ENCODE data around the gene BOD1L1.

Gene BOD1L1

DNA sequence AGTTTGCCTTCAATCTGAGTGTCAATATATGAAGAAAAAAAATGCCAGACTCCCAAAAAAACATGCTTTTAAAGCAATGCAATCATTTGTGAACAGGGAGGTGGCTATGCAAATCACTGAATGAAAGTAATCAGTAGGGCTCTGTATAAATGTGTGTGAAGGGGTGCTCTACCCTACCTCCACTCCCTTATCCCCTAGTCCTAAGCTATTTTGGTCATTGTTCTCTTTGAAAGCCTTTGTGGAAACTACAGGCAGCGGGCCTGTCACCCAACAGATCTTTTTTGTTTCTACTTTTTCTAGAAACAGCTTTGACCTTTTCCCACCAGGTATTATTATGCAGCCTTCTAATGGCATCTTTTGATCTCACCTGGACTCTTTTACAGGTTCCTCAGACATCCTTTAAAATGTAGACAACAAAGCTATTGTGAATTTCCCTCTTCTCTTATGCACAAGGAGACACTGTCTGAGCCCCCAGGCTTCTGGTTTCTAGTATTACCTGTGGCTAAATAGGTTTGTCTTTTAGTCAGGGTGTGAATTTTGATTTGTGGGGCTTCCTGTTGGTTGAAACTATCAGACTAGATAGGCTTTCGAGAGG is 9.2 kb downstream of the BOD1L1 start:
- no peak for DNase-seq (ENCODE audit: low read depth)
- TF ChIP-seq CTCF (IDR thresholded peaks at IDR 0.05; ENCODE audit: low read length, missing control alignments), result no peak
- no peak overlapping the region for H3K4me3 ChIP-seq (replicated peaks; ENCODE audit: low read depth, low read length)

- no peak for DNase-seq (ENCODE audit: low read depth)
- no peak for TF ChIP-seq CTCF (IDR thresholded peaks at IDR 0.05; ENCODE audit: low read length, missing control alignments)
- H3K4me3 ChIP-seq (replicated peaks; ENCODE audit: low read depth, low read length), result no peak overlapping the region
Observed at GRCh38 chr4:13617801-13618200, 9.7 kb downstream of the BOD1L1 start.

DNA sequence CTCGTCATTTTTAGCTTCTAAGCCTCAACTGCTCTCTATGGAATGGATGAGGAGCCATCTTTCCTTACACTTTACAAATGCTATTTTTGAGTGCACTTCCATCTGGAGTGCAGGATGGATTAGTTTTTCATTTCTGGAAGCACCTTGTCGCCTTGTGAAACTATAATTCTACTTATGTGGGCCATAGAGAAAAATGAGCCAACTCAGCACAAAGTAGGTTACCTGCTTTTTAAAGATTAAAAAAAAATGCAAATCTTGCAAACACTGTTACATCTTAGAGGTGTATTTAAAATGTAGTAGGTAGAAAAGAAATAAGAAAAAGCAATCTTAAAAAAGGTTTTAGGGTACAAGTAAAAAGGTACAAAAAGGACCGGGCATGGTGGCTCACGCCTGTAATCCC is 10.9 kb downstream of the BOD1L1 start:
- no peak for DNase-seq (ENCODE audit: low read depth)
- no peak for TF ChIP-seq CTCF (IDR thresholded peaks at IDR 0.05; ENCODE audit: low read length, missing control alignments)
- H3K4me3 ChIP-seq (replicated peaks; ENCODE audit: low read depth, low read length), result no peak overlapping the region

DNA sequence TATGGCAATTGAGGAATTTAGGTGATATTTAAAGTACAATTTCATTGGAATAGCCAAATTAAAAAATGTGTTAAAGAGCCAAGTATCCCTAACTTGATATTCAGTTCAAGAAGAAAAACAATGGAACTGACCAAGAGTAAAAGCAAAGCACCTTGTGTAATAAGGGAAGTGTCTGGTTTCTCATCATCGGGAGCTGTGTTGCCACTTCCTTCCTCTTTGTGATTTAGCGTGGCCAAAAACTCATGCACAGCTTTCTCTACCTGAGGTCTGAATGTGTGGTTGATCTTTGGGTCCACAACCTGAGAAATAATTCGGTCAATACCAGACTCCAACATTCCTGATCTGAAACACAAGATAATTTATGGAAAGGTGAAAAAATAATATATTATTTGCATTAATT is 12.4 kb downstream of the BOD1L1 start:
- no peak for TF ChIP-seq CTCF (IDR thresholded peaks at IDR 0.05; ENCODE audit: low read length, missing control alignments)
- no peak overlapping the region for H3K4me3 ChIP-seq (replicated peaks; ENCODE audit: low read depth, low read length)
- DNase-seq (ENCODE audit: low read depth), result no peak

GRCh38 chr4:13612569-13612968 is 15.0 kb downstream of the BOD1L1 start:
- no peak for TF ChIP-seq CTCF (IDR thresholded peaks at IDR 0.05; ENCODE audit: low read length, missing control alignments)
- H3K4me3 ChIP-seq (replicated peaks; ENCODE audit: low read depth, low read length), result no peak overlapping the region
- no peak for DNase-seq (ENCODE audit: low read depth)

GRCh38 chr4:13611283-13611842 is 16.2 kb downstream of the BOD1L1 start:
- no peak for TF ChIP-seq CTCF (IDR thresholded peaks at IDR 0.05; ENCODE audit: low read length, missing control alignments)
- H3K4me3 ChIP-seq (replicated peaks; ENCODE audit: low read depth, low read length), result no peak overlapping the region
- DNase-seq (ENCODE audit: low read depth), result peak; percentile 54

DNA sequence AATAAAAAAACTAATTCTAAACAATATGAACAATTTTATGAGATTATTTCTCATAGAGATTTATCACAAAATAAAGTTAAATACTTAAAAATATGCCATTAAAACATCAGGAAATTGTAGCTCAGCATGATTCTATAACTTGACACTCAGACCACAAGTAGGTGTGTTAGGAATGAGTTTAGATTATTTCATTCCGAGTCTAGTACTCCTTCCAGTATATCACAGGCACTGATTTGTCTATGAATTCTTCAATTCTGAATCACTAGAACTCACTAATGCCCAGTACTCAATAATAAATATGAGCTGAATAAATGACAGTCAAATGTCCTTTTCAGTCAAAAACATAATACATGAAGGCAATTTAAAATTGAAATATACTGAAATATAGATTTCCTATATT is 22.2 kb downstream of the BOD1L1 start:
- H3K4me3 ChIP-seq (replicated peaks; ENCODE audit: low read depth, low read length), result no peak overlapping the region
- TF ChIP-seq CTCF (IDR thresholded peaks at IDR 0.05; ENCODE audit: low read length, missing control alignments), result no peak
- DNase-seq (ENCODE audit: low read depth), result no peak

Measured in fibroblast of pulmonary artery (primary cell).